Lower lobe of right lung (tissue), 2 donors: Measurements from ENCODE around the gene KANTR. TPM values are rescaled to one million over a fixed set of nuclear protein-coding genes. Genes with fewer than 3 reads are reported as not detected.

ENCODE experiments used
- ATAC-seq, 2 donors: fragments of 200-7000 bp; cut with Tn5 transposase; one replicate each; pipeline ENCODE4 v1.9.1; 2020 to 2022; ENCODE audit warnings: mild to moderate bottlenecking in 2 of 2, moderate library complexity in 2 of 2
- DNase-seq: peaks from one replicate; pipeline ENCODE4 v3.0.0-alpha.2; 2020
- H3K27ac ChIP-seq: fragments of 200-600 bp; one replicate; pipeline ENCODE4 v1.8.0; 2022
- H3K27me3 ChIP-seq: fragments of 200-600 bp; one replicate; pipeline ENCODE4 v1.8.0; 2022; ENCODE audit warnings: low read depth
- H3K36me3 ChIP-seq: fragments of 200-600 bp; one replicate; pipeline ENCODE4 v1.8.0; 2022; ENCODE audit warnings: mild to moderate bottlenecking
- H3K4me1 ChIP-seq: fragments of 200-600 bp; one replicate; pipeline ENCODE4 v1.8.0; 2022
- H3K4me3 ChIP-seq: fragments of 200-600 bp; one replicate; pipeline ENCODE4 v1.8.0; 2022; ENCODE audit warnings: mild to moderate bottlenecking
- H3K9me3 ChIP-seq: fragments of 200-600 bp; one replicate; pipeline ENCODE4 v1.8.0; 2022
- CTCF ChIP-seq: fragments of 200-600 bp; IDR thresholded peaks from one replicate; pipeline ENCODE4 v1.8.0; 2022; ENCODE audit warnings: antibody characterized with exemption, mild to moderate bottlenecking
- intact Hi-C: fragments of 100-400 bp; cut with DNase I; formaldehyde crosslinking; loops from one replicate; pipeline ENCODE4 v1.11.0; 2022
- total RNA-seq: library from RNA; stranded (reverse); fragmentation: NEBNext Ultra II Directional; extraction: Animal tissue kit (Norgen Biotek cat#: 25700); gene quantifications from one replicate; pipeline ENCODE4 v1.2.1, GENCODE V29; 2021
- donor health status: DM: no; HTN: yes; CAD: no; lungs with severe emphysema.

Gene KANTR
- total RNA-seq, 1 donor from 2014 or later = 14.8 TPM

GRCh38 chrX:53087388-53087831 is 6.5 kb upstream of the KANTR start:
- H3K27me3 ChIP-seq = no peaks in the 10 kb centered on the region
- H3K27ac ChIP-seq = peak overlapping the region; percentile 46
- DNase-seq = no peak
- no peak overlapping the region for H3K4me3 ChIP-seq
- ATAC-seq = no peak
- no peak for TF ChIP-seq CTCF
- H3K4me1 ChIP-seq = peaks cover 17% of the 10 kb centered on the region
- intact Hi-C loops = no loop called here
- H3K36me3 ChIP-seq = peaks cover 18% of the 10 kb centered on the region
- H3K9me3 ChIP-seq = no peaks in the 10 kb centered on the region

GRCh38 chrX:53088136-53088974 is 5.6 kb upstream of the KANTR start:
- peaks cover 18% of the 10 kb centered on the region for H3K36me3 ChIP-seq
- peaks cover 17% of the 10 kb centered on the region for H3K4me1 ChIP-seq
- peak; percentile 85 to 90 for ATAC-seq
- H3K27me3 ChIP-seq = no peaks in the 10 kb centered on the region
- TF ChIP-seq CTCF = no peak
- peak; percentile 84 for DNase-seq
- H3K4me3 ChIP-seq = peak overlapping the region; percentile 47
- intact Hi-C loops = no loop called here
- peak overlapping the region; percentile 81 for H3K27ac ChIP-seq
- no peaks in the 10 kb centered on the region for H3K9me3 ChIP-seq

GRCh38 chrX:53089224-53089842 is 4.6 kb upstream of the KANTR start:
- Histone ChIP-seq H3K36me3 (peaks cover 18% of the 10 kb centered on the region), H3K27ac (peak overlapping the region; percentile 81), H3K4me3 (peak overlapping the region; percentile 47), H3K9me3 (no peaks in the 10 kb centered on the region), H3K4me1 (peaks cover 10% of the 10 kb centered on the region), H3K27me3 (no peaks in the 10 kb centered on the region)
- peak in 1 of 2 donors; percentile 47 for ATAC-seq
- peak; percentile 72 for TF ChIP-seq CTCF
- peak; percentile 47 for DNase-seq
- intact Hi-C loops = no loop called here

- H3K27me3 ChIP-seq = no peaks in the 10 kb centered on the region
- H3K4me1 ChIP-seq = peaks cover 4% of the 10 kb centered on the region
- TF ChIP-seq CTCF = no peak
- intact Hi-C loops = no loop called here
- peaks cover 16% of the 10 kb centered on the region for H3K36me3 ChIP-seq
- H3K9me3 ChIP-seq = no peaks in the 10 kb centered on the region
- no peak overlapping the region for H3K27ac ChIP-seq
- DNase-seq = no peak
- H3K4me3 ChIP-seq = no peak overlapping the region
- ATAC-seq = no peak
These were observed 4.0 kb upstream of the KANTR start for GRCh38 chrX:53089925-53090324.

- DNase-seq (peak; percentile 58), ATAC-seq (peak; percentile 14 to 40)
- no peaks in the 10 kb centered on the region for H3K27me3 ChIP-seq
- no peak for TF ChIP-seq CTCF
- no peaks in the 10 kb centered on the region for H3K4me1 ChIP-seq
- H3K27ac ChIP-seq = peak overlapping the region; percentile 18
- H3K4me3 ChIP-seq = no peak overlapping the region
- H3K36me3 ChIP-seq = peaks cover 1% of the 10 kb centered on the region
- intact Hi-C loops = no loop called here
- no peaks in the 10 kb centered on the region for H3K9me3 ChIP-seq
These were observed 2.6 kb upstream of the KANTR start for GRCh38 chrX:53091354-53091753.
